NCI-H446 treated with DMSO at 0.1 percent for 48 hours (cell line): ENCODE measurements around the gene TBC1D4.
"Not testable (repeated sequence)": the region's sequence is repeated elsewhere in the genome, so short reads cannot be mapped to it uniquely, and the experiment has no call there.

Experiments
- DNase-seq: peaks from one replicate; lab custom pipeline; 2025; lab: John Stamatoyannopoulos, UW

TBC1D4 gene

DNA sequence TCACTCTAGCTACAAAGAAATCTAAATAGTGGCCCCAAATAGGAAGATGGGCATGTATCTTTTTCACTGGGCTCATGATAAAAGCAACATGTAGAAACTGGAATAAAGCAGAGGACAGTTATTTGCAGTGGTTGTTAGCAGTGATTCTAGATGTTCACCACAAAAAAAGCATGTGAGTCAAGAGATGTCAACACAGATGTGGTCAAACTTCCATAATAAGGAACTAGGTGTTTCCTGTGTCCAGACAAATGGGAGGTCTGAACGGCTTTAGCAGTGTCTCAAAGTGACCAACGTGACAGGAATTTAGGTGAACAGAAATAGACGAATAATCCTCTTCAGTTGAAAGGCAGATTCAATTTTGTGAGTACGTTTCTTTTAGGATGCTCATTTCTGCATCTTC lies 162.7 kb downstream of the TBC1D4 start:
- DNase-seq, result no peak

DNA sequence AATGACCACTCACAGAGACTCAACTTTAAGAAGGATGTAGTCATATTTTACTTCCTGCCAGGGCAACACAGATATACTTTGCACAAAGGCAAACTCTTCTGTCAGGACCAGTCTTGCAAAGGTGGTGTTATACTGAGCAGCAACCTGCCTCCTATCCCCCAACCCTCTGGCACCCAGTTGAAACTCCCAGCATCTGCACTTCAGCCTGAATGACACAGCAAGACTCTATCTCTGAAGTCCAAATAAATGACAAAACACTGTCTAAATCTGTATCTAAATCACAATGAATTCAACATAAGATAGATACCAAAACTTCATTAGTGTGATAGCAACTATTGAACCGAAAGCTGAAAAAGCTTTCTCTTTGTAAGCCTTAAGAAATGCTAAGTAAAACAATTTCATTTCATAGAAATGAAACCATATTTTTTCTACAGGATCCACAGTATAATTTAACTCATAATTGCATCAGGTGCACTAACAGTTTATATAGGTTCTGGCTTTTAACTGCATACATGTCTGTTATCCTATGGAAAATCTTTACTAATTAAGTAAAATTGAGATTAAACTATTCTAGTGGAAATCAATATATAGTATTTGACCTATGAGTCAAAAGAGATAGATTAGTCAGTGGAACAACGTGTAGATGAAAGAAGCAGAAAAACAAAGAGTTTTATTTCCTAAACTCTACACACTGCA lies 163.7 kb downstream of the TBC1D4 start:
- DNase-seq, result no peak

DNA sequence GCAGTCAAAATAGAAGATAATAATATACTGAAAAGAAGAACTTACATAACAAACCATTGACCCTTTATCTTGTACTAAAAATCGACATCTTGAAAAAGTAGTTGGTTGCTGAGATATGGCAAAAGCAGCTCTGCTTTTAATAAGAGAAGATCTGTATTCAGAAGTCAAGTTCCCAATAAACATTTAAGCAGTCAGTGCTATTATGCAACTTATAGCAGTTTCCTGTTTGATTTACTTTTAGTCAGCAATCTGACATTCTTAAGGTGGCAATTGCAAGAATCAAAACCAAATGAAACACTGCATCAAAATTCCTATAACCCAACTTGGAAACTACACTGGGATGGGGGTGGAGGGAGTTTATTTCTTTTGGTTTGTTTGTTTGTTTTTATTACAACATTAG lies 165.5 kb downstream of the TBC1D4 start:
- no peak for DNase-seq

- no peak for DNase-seq
Observed at GRCh38 chr13:75312884-75313520, 169.0 kb downstream of the TBC1D4 start.

DNA sequence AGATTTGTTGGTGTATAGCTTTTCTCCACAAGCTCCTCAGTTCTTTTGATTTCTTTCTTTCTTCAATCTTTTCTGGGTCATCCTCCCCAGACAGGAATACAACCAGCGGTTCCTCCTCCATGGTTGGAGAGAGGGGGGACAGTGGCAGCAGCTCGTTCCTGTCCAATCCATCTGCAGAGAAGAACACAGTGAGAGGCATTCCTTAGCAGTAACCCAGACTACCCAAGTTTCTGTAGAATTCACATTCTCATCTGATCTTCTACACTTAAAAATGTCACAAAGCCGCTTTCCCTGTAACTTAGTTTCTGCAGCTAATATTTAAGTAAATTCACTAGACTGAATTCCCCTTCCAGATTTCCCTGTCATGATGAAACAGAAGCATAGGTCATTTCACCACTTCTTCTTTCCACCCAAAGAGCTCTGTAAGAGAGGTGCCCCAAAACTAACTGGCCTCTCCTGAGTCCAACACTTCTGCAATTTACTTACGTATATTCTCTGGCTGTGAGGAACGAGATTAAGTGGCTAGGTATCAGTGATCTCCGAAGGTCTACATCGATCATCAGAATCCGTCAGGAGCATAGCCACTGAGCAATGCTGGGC lies 171.9 kb downstream of the TBC1D4 start:
- no peak for DNase-seq

- DNase-seq, result no peak
Observed at GRCh38 chr13:75308222-75308621, 173.7 kb downstream of the TBC1D4 start.

GRCh38 chr13:75307370-75307949 lies 174.5 kb downstream of the TBC1D4 start:
- no peak for DNase-seq

GRCh38 chr13:75306967-75307366 lies 175.0 kb downstream of the TBC1D4 start:
- DNase-seq, result not testable (repeated sequence)

GRCh38 chr13:75305059-75305458 lies 176.9 kb downstream of the TBC1D4 start:
- DNase-seq, result no peak

DNA sequence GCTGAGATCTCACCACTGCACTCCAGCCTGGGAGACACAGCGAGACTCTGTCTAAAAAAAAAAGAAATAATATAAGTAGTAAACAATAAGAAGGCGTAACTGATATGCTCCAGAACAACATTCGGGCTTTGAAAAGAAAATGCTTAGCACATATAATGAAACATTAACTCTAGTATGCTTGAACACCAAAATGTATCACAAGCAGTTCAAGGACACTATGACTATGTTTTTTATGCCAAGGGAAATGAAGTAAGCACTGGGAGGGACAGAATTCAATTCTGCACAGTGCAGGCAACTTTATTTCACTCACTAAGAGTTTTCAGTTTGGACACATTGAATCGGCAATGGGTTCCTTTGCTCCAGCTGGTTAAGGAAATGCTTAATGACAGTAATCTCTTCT lies 178.7 kb downstream of the TBC1D4 start:
- no peak for DNase-seq

GRCh38 chr13:75302071-75302698 lies 179.8 kb downstream of the TBC1D4 start:
- no peak for DNase-seq

- peak; percentile 0 for DNase-seq
Observed at GRCh38 chr13:75299913-75300862, 181.8 kb downstream of the TBC1D4 start.

GRCh38 chr13:75299246-75299645 lies 182.7 kb downstream of the TBC1D4 start:
- no peak for DNase-seq

DNA sequence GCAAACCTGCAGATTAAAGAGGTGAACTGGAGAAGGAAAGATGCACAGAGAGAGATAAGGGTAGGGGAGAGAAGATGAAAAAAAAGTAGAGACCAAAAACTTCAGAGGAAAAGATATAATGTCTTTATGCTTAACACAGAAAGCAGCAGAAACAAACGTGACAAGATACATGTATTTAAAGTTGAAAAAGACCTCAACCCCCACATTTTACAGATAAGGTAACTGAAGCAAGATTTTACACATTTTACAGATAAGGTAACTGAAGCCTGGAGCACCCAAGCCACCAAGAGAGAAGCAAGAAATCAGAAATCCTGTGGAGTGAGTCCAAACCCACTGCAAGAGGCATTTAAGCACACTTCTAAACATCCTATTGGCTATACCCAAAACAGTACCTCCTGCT lies 185.3 kb downstream of the TBC1D4 start:
- no peak for DNase-seq

GRCh38 chr13:75295201-75295600 lies 186.8 kb downstream of the TBC1D4 start:
- no peak for DNase-seq

GRCh38 chr13:75294110-75294509 lies 187.9 kb downstream of the TBC1D4 start:
- DNase-seq, result no peak

DNA sequence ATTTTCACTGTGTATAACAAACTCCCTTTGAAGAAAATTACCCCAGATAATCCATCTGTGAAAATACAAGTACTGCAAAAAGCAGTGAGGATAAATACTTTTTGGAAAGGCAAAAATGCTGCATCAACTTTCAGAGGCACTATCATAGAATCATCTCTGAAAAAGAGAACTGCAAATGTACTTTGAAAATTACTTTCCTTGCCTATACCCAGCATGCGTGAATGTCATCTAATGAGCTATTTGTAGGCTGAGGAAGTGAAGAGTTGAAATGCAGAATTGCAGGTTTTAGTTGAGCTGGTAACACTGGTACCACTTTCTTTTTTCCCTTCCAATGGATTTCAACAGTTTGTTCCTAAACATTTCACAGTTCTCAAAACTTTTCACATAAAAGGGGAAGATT lies 196.7 kb downstream of the TBC1D4 start:
- no peak for DNase-seq

DNA sequence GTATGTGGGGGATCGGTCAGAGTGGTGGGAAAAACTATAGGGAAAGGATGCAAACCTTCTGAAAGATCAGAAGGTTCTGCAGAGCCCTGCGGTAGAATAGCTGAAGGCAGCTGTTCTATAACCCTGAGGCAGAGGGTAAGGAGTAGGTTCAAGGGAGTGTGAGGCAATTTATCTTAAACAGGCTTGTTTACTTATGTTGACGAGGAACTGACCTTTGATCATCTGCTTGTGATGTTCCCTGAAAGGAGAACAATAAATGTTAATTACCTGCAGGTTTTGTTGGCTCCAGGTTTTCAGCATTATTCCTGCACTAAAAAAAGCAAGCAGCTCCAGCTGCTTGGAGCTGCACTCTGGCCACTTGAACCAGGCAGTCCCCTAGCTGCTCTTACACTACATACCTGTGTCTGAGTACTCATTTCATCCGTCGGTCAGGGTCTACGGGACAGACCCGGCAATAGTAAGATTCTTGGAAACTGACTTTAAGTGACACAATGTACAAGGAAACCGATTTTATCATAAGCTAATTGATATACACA lies 202.1 kb downstream of the TBC1D4 start:
- no peak for DNase-seq

GRCh38 chr13:75273695-75274094 lies 208.3 kb downstream of the TBC1D4 start:
- not testable (repeated sequence) for DNase-seq

DNA sequence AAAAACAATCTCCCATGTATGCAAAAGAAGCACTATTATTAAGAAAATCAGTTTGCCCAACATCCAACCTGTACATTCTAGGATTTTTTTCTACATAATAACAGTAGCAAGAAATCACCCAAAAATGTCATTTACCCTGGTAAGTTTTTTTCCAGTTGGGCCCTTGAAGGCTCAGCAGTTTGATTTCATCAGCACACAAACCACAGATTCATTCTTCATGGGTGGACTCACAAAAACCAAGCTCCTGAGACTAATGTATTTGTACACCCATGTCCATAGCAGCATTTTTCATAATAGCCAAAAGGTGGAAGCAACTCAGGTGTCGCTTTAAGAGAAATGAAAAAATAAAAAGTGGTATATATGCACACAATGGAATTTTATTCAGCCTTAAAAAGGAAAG lies 210.1 kb downstream of the TBC1D4 start:
- no peak for DNase-seq

- DNase-seq, result not testable (repeated sequence)
Observed at GRCh38 chr13:75268481-75268880, 213.5 kb downstream of the TBC1D4 start.
